Stimulated activated CD8-positive, alpha-beta memory T cell treated with anti-CD3 and anti-CD28 coated beads, Interleukin-7, amount 100 ng/mL, for 24 hours (primary cell): Measurements from ENCODE around the gene COL5A1.
"Not testable (repeated sequence)": the region's sequence is repeated elsewhere in the genome, so short reads cannot be mapped to it uniquely, and the experiment has no call there.

Source experiments
- DNase-seq: peaks from one replicate; pipeline ENCODE4 v3.0.0-alpha.2; 2020; ENCODE audit warnings: low read depth

Gene COL5A1

GRCh38 chr9:134692573-134692860 lies 50.9 kb downstream of the COL5A1 start:
- no peak for DNase-seq

- DNase-seq = no peak
Observed at GRCh38 chr9:134693011-134693410, 51.4 kb downstream of the COL5A1 start.

GRCh38 chr9:134693641-134694367 lies 52.2 kb downstream of the COL5A1 start:
- DNase-seq = no peak

GRCh38 chr9:134694368-134694665 lies 52.7 kb downstream of the COL5A1 start:
- DNase-seq = no peak

GRCh38 chr9:134694714-134695113 lies 53.1 kb downstream of the COL5A1 start:
- no peak for DNase-seq

GRCh38 chr9:134695144-134695543 lies 53.5 kb downstream of the COL5A1 start:
- DNase-seq = no peak

GRCh38 chr9:134696433-134696832 lies 54.8 kb downstream of the COL5A1 start:
- DNase-seq = no peak

GRCh38 chr9:134698111-134698510 lies 56.5 kb downstream of the COL5A1 start:
- no peak for DNase-seq

- peak; percentile 14 for DNase-seq
Observed at GRCh38 chr9:134698587-134699342, 57.2 kb downstream of the COL5A1 start.

GRCh38 chr9:134699343-134699740 lies 57.7 kb downstream of the COL5A1 start:
- DNase-seq = no peak

GRCh38 chr9:134700636-134701350 lies 59.2 kb downstream of the COL5A1 start:
- DNase-seq = no peak

- no peak for DNase-seq
Observed at GRCh38 chr9:134701581-134702259, 60.1 kb downstream of the COL5A1 start.

- no peak for DNase-seq
Observed at GRCh38 chr9:134702291-134702690, 60.7 kb downstream of the COL5A1 start.

GRCh38 chr9:134703730-134704114 lies 62.1 kb downstream of the COL5A1 start:
- not testable (repeated sequence) for DNase-seq

GRCh38 chr9:134704498-134704897 lies 62.9 kb downstream of the COL5A1 start:
- no peak for DNase-seq

- no peak for DNase-seq
Observed at GRCh38 chr9:134705786-134706185, 64.2 kb downstream of the COL5A1 start.

GRCh38 chr9:134706522-134706921 lies 64.9 kb downstream of the COL5A1 start:
- DNase-seq = no peak

GRCh38 chr9:134707031-134707680 lies 65.6 kb downstream of the COL5A1 start:
- no peak for DNase-seq

- DNase-seq = no peak
Observed at GRCh38 chr9:134707731-134708671, 66.4 kb downstream of the COL5A1 start.

GRCh38 chr9:134708672-134709038 lies 67.1 kb downstream of the COL5A1 start:
- DNase-seq = no peak
